Lung (tissue), 12 donors: ENCODE data around the gene CDKN1B. TPM values are rescaled to one million over a fixed set of nuclear protein-coding genes. Genes with fewer than 3 reads are reported as not detected.
A peak's percentile ranks its signal among the peaks of the same experiment; 100 is the strongest.

Experiments
- ATAC-seq: fragments of 200-7000 bp; cut with Tn5 transposase; one replicate; pipeline ENCODE4 v1.9.1; 2020; ENCODE audit warnings: moderate number of reproducible peaks; ENCODE audit not compliant: insufficient read depth, low FRiP score
- DNase-seq, 3 donors: peaks; one replicate each; pipeline ENCODE4 v3.0.0-alpha.2; 2013 to 2017
- H3K27ac ChIP-seq, 2 donors: one replicate each; pipeline ENCODE4 v1.5.1; 2013; ENCODE audit warnings: mild to moderate bottlenecking in 2 of 2, moderate library complexity in 2 of 2, control low read depth in 1 of 2, inconsistent platforms in 1 of 2, low read depth in 1 of 2, low read length in 1 of 2
- H3K27me3 ChIP-seq, 3 donors: one replicate each; pipeline ENCODE4 v1.5.1; 2013; ENCODE audit warnings: low read length in 2 of 3; ENCODE audit not compliant: control insufficient read depth in 3 of 3, insufficient read depth in 3 of 3
- H3K36me3 ChIP-seq, 4 donors: one replicate each; pipeline ENCODE4 v1.5.1; 2013; ENCODE audit warnings: low read length in 4 of 4, mild to moderate bottlenecking in 1 of 4, moderate library complexity in 1 of 4; ENCODE audit not compliant: control insufficient read depth in 4 of 4, insufficient read depth in 4 of 4
- H3K4me1 ChIP-seq, 5 donors: one replicate each; pipeline ENCODE4 v1.5.1; 2013; ENCODE audit warnings: low read length in 5 of 5, mild to moderate bottlenecking in 2 of 5, moderate library complexity in 1 of 5; ENCODE audit not compliant: control insufficient read depth in 5 of 5, insufficient read depth in 5 of 5
- H3K4me3 ChIP-seq: one replicate; pipeline ENCODE4 v1.5.1; 2013; ENCODE audit warnings: mild to moderate bottlenecking, control low read depth, moderate library complexity
- H3K9ac ChIP-seq, 2 donors: one replicate each; pipeline ENCODE4 v1.5.1; 2013; ENCODE audit warnings: low read length in 2 of 2, control low read depth in 1 of 2; ENCODE audit not compliant: insufficient read depth in 1 of 2
- H3K9me3 ChIP-seq, 4 donors: one replicate each; pipeline ENCODE4 v1.5.1; 2013; ENCODE audit warnings: low read length in 3 of 4, mild to moderate bottlenecking in 1 of 4, moderate library complexity in 1 of 4; ENCODE audit not compliant: control insufficient read depth in 4 of 4, insufficient read depth in 3 of 4
- CTCF ChIP-seq: IDR thresholded peaks from 2 replicates; pipeline ENCODE4 v1.5.1; 2012; ENCODE audit warnings: mild to moderate bottlenecking; ENCODE audit errors: control extremely low read depth, extremely low read depth
- WGBS, 2 donors: extraction: QIAGEN DNeasy Blood & Tissue Kit; methylation state at CpG; one replicate each; pipeline ENCODE4 v1.1.7; 2013; 5-methylcytosine and 5-hydroxymethylcytosine counted together
- polyA plus RNA-seq, 2 donors: library from polyadenylated mRNA; stranded (reverse); fragments of 200-250 nt; gene quantifications; one replicate each; pipeline ENCODE4 v1.2.1, GENCODE V29; 2013
- total RNA-seq, 2 donors: library from RNA; depleted of rRNA in 1 of 2; stranded (reverse); fragments of >200 nt in 1 of 2; gene quantifications; one replicate each; pipeline ENCODE4 v1.2.1, GENCODE V29; 2014 to 2021
- donor health status: control.
- donor health status: control.
- donor health status: Bipolar disorder and iron deficiency.
- donor health status: healthy.
- donor health status: DM: yes; HTN: yes; CAD: no.

CDKN1B gene
- total and polyA plus RNA-seq, 4 donors = 27.3 to 89.4 (median 39.9) TPM

- ATAC-seq = peak; percentile 5
- Histone ChIP-seq H3K4me3 (peak overlapping the region; percentile 96), H3K27me3 (no peaks in the 10 kb centered on the region), H3K9ac (peak overlapping the region; percentile 51 to 92), H3K36me3 (peaks cover 0 to 24% (median 11%) of the 10 kb centered on the region in 4 donors), H3K27ac (peak overlapping the region; percentile 98 to 99), H3K4me1 (peaks cover 2 to 70% (median 16%) of the 10 kb centered on the region in 5 donors), H3K9me3 (no peaks in the 10 kb centered on the region)
- DNase-seq = peak; percentile 41 to 56 (median 49)
- TF ChIP-seq CTCF = no peak
- WGBS, 2 donors = 0% methylated on average over 61 to 62 of the region's 62 CpGs
Measured at GRCh38 chr12:12717586-12718380, 615 bp downstream of the CDKN1B start.

- no peaks in the 10 kb centered on the region for H3K27me3 ChIP-seq
- 0 to 1% methylated on average over 9 of the region's 9 CpGs for WGBS, 2 donors
- TF ChIP-seq CTCF = no peak
- peak overlapping the region; percentile 51 to 92 for H3K9ac ChIP-seq
- peak overlapping the region; percentile 98 to 99 for H3K27ac ChIP-seq
- ATAC-seq = no peak
- peaks cover 0 to 24% (median 11%) of the 10 kb centered on the region in 4 donors for H3K36me3 ChIP-seq
- H3K9me3 ChIP-seq = no peaks in the 10 kb centered on the region
- DNase-seq = peak in 2 of 3 donors; percentile 53 to 60
- peaks cover 2 to 74% (median 16%) of the 10 kb centered on the region in 5 donors for H3K4me1 ChIP-seq
- peak overlapping the region; percentile 96 for H3K4me3 ChIP-seq
Measured at GRCh38 chr12:12718381-12718759, 1.2 kb downstream of the CDKN1B start.

GRCh38 chr12:12718853-12719252, 1.7 kb downstream of the CDKN1B start:
- H3K36me3 ChIP-seq = peaks cover 0 to 24% (median 11%) of the 10 kb centered on the region in 4 donors
- peak overlapping the region in 1 of 2 donors; percentile 92 for H3K9ac ChIP-seq
- H3K27me3 ChIP-seq = no peaks in the 10 kb centered on the region
- DNase-seq (peak in 1 of 3 donors; percentile 50), ATAC-seq (no peak)
- WGBS, 2 donors = 1% methylated on average over 14 of the region's 14 CpGs
- H3K27ac ChIP-seq = peak overlapping the region; percentile 98 to 99
- H3K9me3 ChIP-seq = no peaks in the 10 kb centered on the region
- TF ChIP-seq CTCF = no peak
- peak overlapping the region; percentile 96 for H3K4me3 ChIP-seq
- H3K4me1 ChIP-seq = peaks cover 2 to 72% (median 11%) of the 10 kb centered on the region in 5 donors
